CD1c-positive myeloid dendritic cell (primary cell): ENCODE data around the gene KIAA1958.

ENCODE experiments used
- DNase-seq: peaks from one replicate; pipeline ENCODE4 v3.0.0-alpha.2; 2016; ENCODE audit errors: extremely low spot score

The KIAA1958 gene

GRCh38 chr9:112604790-112605189 is 118.2 kb downstream of the KIAA1958 start:
- DNase-seq = no peak

GRCh38 chr9:112605518-112605917 is 118.9 kb downstream of the KIAA1958 start:
- DNase-seq = no peak

- no peak for DNase-seq
Measured at GRCh38 chr9:112605963-112606699, 119.5 kb downstream of the KIAA1958 start.

GRCh38 chr9:112608851-112609250 is 122.2 kb downstream of the KIAA1958 start:
- DNase-seq = no peak

- no peak for DNase-seq
Measured at GRCh38 chr9:112615584-112616266, 129.1 kb downstream of the KIAA1958 start.

- DNase-seq = no peak
Measured at GRCh38 chr9:112617371-112617770, 130.7 kb downstream of the KIAA1958 start.

GRCh38 chr9:112618385-112619009 is 131.9 kb downstream of the KIAA1958 start:
- DNase-seq = no peak

- DNase-seq = peak; percentile 57
Measured at GRCh38 chr9:112620388-112620787, 133.8 kb downstream of the KIAA1958 start.

- DNase-seq = peak; percentile 61
Measured at GRCh38 chr9:112621018-112621655, 134.5 kb downstream of the KIAA1958 start.

GRCh38 chr9:112623198-112623597 is 136.6 kb downstream of the KIAA1958 start:
- DNase-seq = no peak

- DNase-seq = no peak
Measured at GRCh38 chr9:112624711-112625707, 138.4 kb downstream of the KIAA1958 start.

- DNase-seq = peak; percentile 6
Measured at GRCh38 chr9:112629671-112630485, 143.3 kb downstream of the KIAA1958 start.

GRCh38 chr9:112631313-112632070 is 144.9 kb downstream of the KIAA1958 start:
- DNase-seq = peak; percentile 34

- DNase-seq = no peak
Measured at GRCh38 chr9:112640311-112640710, 153.7 kb downstream of the KIAA1958 start.

GRCh38 chr9:112642126-112642525 is 155.5 kb downstream of the KIAA1958 start:
- DNase-seq = no peak

GRCh38 chr9:112647596-112647995 is 161.0 kb downstream of the KIAA1958 start:
- DNase-seq = no peak

GRCh38 chr9:112648624-112649023 is 162.0 kb downstream of the KIAA1958 start:
- no peak for DNase-seq

GRCh38 chr9:112654282-112654681 is 167.7 kb downstream of the KIAA1958 start:
- no peak for DNase-seq

- DNase-seq = no peak
Measured at GRCh38 chr9:112655668-112656067, 169.0 kb downstream of the KIAA1958 start.
